Activated naive CD8-positive, alpha-beta T cell treated with anti-CD3 and anti-CD28 coated beads, Interleukin-2, amount 50 U/mL, for 24 hours (primary cell): ENCODE data around the gene TMEM131.
"Not testable (repeated sequence)": the region's sequence is repeated elsewhere in the genome, so short reads cannot be mapped to it uniquely, and the experiment has no call there.

Source experiments
- ATAC-seq: fragments of 150-1000 bp; cut with Tn5 transposase; one replicate; pipeline ENCODE4 v1.10.0; 2021
- DNase-seq: peaks from one replicate; pipeline ENCODE4 v3.0.0; 2021
- H3K27ac Mint-ChIP-seq: one replicate; pipeline ENCODE4 v1.8.0; 2021; ENCODE audit warnings: mild to moderate bottlenecking, mixed read lengths
- H3K27me3 Mint-ChIP-seq: one replicate; pipeline ENCODE4 v1.8.0; 2021; ENCODE audit warnings: mixed read lengths
- H3K36me3 Mint-ChIP-seq: one replicate; pipeline ENCODE4 v1.8.0; 2021; ENCODE audit warnings: low read depth, mixed read lengths
- H3K4me1 Mint-ChIP-seq: one replicate; pipeline ENCODE4 v1.8.0; 2021; ENCODE audit warnings: mixed read lengths
- H3K4me3 Mint-ChIP-seq: one replicate; pipeline ENCODE4 v1.8.0; 2021; ENCODE audit warnings: mild to moderate bottlenecking, moderate library complexity, mixed read lengths
- H3K9me3 Mint-ChIP-seq: one replicate; pipeline ENCODE4 v1.8.0; 2021; ENCODE audit warnings: mixed read lengths

The TMEM131 gene

GRCh38 chr2:97831121-97831520, 164.6 kb downstream of the TMEM131 start:
- DNase-seq (no peak), ATAC-seq (no peak)
- H3K36me3 Mint-ChIP-seq: peaks cover 29% of the 10 kb centered on the region
- no peak overlapping the region for H3K27ac Mint-ChIP-seq
- H3K27me3 Mint-ChIP-seq: no peaks in the 10 kb centered on the region
- H3K4me3 Mint-ChIP-seq: no peak overlapping the region
- H3K4me1 Mint-ChIP-seq: peaks cover 15% of the 10 kb centered on the region
- H3K9me3 Mint-ChIP-seq: no peaks in the 10 kb centered on the region

GRCh38 chr2:97829255-97829654, 166.5 kb downstream of the TMEM131 start:
- peaks cover 22% of the 10 kb centered on the region for H3K36me3 Mint-ChIP-seq
- ATAC-seq, H3K27me3 Mint-ChIP-seq, H3K27ac Mint-ChIP-seq, DNase-seq, H3K4me3 Mint-ChIP-seq, H3K9me3 Mint-ChIP-seq: not testable (repeated sequence)
- H3K4me1 Mint-ChIP-seq: peaks cover 12% of the 10 kb centered on the region

- ATAC-seq, H3K27ac Mint-ChIP-seq, H3K4me3 Mint-ChIP-seq, DNase-seq, H3K27me3 Mint-ChIP-seq, H3K9me3 Mint-ChIP-seq: not testable (repeated sequence)
- Mint-ChIP-seq H3K4me1 (peaks cover 11% of the 10 kb centered on the region), H3K36me3 (peaks cover 30% of the 10 kb centered on the region)
Observed at GRCh38 chr2:97827013-97827412, 168.7 kb downstream of the TMEM131 start.

GRCh38 chr2:97826266-97826847, 169.4 kb downstream of the TMEM131 start:
- Mint-ChIP-seq H3K4me1 (peaks cover 11% of the 10 kb centered on the region), H3K36me3 (peaks cover 33% of the 10 kb centered on the region), H3K27ac (peak overlapping the region; percentile 77)
- not testable (repeated sequence) for ATAC-seq, H3K4me3 Mint-ChIP-seq, H3K27me3 Mint-ChIP-seq, H3K9me3 Mint-ChIP-seq, DNase-seq

DNA sequence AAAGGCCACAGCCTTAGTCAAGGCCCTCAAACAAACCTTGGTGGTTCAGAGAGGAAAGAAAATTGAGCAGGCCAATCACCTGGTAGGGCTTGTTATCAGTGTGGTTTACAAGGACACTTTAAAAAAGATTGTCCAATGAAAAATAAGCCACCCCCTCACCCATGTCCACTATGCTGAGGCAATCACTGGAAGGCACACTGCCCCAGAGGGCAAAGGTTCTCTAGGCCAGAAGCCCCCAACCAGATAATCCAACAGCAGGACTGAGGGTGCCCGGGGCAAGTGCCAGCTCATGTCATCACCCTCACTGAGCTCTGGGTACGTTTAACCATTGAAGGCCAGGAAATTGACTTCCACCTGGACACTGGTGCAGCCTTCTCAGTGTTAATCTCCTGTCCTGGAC, 171.7 kb downstream of the TMEM131 start:
- not testable (repeated sequence) for H3K9me3 Mint-ChIP-seq, H3K27ac Mint-ChIP-seq, DNase-seq, ATAC-seq, H3K27me3 Mint-ChIP-seq, H3K4me3 Mint-ChIP-seq
- Mint-ChIP-seq H3K4me1 (peaks cover 11% of the 10 kb centered on the region), H3K36me3 (peaks cover 17% of the 10 kb centered on the region)

- H3K27ac Mint-ChIP-seq, H3K4me3 Mint-ChIP-seq, H3K27me3 Mint-ChIP-seq, DNase-seq, ATAC-seq, H3K9me3 Mint-ChIP-seq: not testable (repeated sequence)
- peaks cover 13% of the 10 kb centered on the region for H3K36me3 Mint-ChIP-seq
- H3K4me1 Mint-ChIP-seq: peaks cover 11% of the 10 kb centered on the region
Observed at GRCh38 chr2:97821862-97822261, 173.9 kb downstream of the TMEM131 start.

- ATAC-seq: no peak
- Mint-ChIP-seq H3K27ac (no peak overlapping the region), H3K4me1 (no peaks in the 10 kb centered on the region), H3K9me3 (no peaks in the 10 kb centered on the region), H3K36me3 (peaks cover 13% of the 10 kb centered on the region), H3K4me3 (no peak overlapping the region), H3K27me3 (no peaks in the 10 kb centered on the region)
- DNase-seq: no peak
Observed at GRCh38 chr2:97819754-97820153, 176.0 kb downstream of the TMEM131 start.

GRCh38 chr2:97816411-97816810, 179.3 kb downstream of the TMEM131 start:
- H3K4me3 Mint-ChIP-seq: no peak overlapping the region
- no peaks in the 10 kb centered on the region for H3K4me1 Mint-ChIP-seq
- H3K27me3 Mint-ChIP-seq: no peaks in the 10 kb centered on the region
- H3K9me3 Mint-ChIP-seq: no peaks in the 10 kb centered on the region
- peaks cover 8% of the 10 kb centered on the region for H3K36me3 Mint-ChIP-seq
- ATAC-seq: no peak
- no peak overlapping the region for H3K27ac Mint-ChIP-seq
- no peak for DNase-seq

- no peak for ATAC-seq
- Mint-ChIP-seq H3K36me3 (peaks cover 12% of the 10 kb centered on the region), H3K27me3 (no peaks in the 10 kb centered on the region), H3K27ac (no peak overlapping the region), H3K4me1 (no peaks in the 10 kb centered on the region), H3K4me3 (no peak overlapping the region), H3K9me3 (no peaks in the 10 kb centered on the region)
- no peak for DNase-seq
Observed at GRCh38 chr2:97812931-97813330, 182.8 kb downstream of the TMEM131 start.

GRCh38 chr2:97808816-97809215, 186.9 kb downstream of the TMEM131 start:
- H3K4me3 Mint-ChIP-seq: no peak overlapping the region
- no peak for ATAC-seq
- H3K27me3 Mint-ChIP-seq: no peaks in the 10 kb centered on the region
- H3K4me1 Mint-ChIP-seq: peaks cover 2% of the 10 kb centered on the region
- no peak for DNase-seq
- H3K36me3 Mint-ChIP-seq: peaks cover 16% of the 10 kb centered on the region
- no peak overlapping the region for H3K27ac Mint-ChIP-seq
- no peaks in the 10 kb centered on the region for H3K9me3 Mint-ChIP-seq

- Mint-ChIP-seq H3K4me3 (no peak overlapping the region), H3K27me3 (no peaks in the 10 kb centered on the region), H3K27ac (no peak overlapping the region), H3K36me3 (peaks cover 18% of the 10 kb centered on the region), H3K4me1 (peaks cover 2% of the 10 kb centered on the region), H3K9me3 (no peaks in the 10 kb centered on the region)
- DNase-seq (peak; percentile 82), ATAC-seq (peak; percentile 89)
Observed at GRCh38 chr2:97806738-97807618, 188.8 kb downstream of the TMEM131 start.

- Mint-ChIP-seq H3K4me1 (peaks cover 2% of the 10 kb centered on the region), H3K27me3 (no peaks in the 10 kb centered on the region), H3K9me3 (no peaks in the 10 kb centered on the region), H3K27ac (no peak overlapping the region), H3K4me3 (no peak overlapping the region), H3K36me3 (peaks cover 19% of the 10 kb centered on the region)
- no peak for ATAC-seq
- DNase-seq: no peak
Observed at GRCh38 chr2:97805776-97806175, 190.0 kb downstream of the TMEM131 start.

DNA sequence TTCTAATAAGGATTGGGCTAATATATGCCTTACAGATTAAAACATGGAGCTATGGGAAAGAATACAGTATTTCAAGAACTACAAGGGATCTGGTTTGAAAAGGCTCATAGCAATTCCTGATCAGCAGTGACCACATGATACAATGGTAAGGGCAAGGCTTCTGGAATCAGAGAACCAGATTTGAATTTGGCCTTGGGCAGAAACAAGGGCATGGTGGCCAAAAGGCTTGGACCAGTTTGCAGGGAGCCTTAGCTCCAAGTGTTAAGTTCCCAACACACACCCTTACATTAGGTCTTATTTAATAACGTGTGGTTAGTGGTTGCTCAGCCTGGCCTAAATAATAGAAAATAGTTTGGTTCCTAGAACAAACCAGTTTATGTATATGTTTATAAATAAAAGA, 194.7 kb downstream of the TMEM131 start:
- no peaks in the 10 kb centered on the region for H3K27me3 Mint-ChIP-seq
- no peak overlapping the region for H3K4me3 Mint-ChIP-seq
- no peaks in the 10 kb centered on the region for H3K4me1 Mint-ChIP-seq
- H3K36me3 Mint-ChIP-seq: peaks cover 27% of the 10 kb centered on the region
- ATAC-seq (no peak), DNase-seq (no peak)
- no peak overlapping the region for H3K27ac Mint-ChIP-seq
- H3K9me3 Mint-ChIP-seq: no peaks in the 10 kb centered on the region

- Mint-ChIP-seq H3K4me1 (no peaks in the 10 kb centered on the region), H3K9me3 (no peaks in the 10 kb centered on the region), H3K27me3 (no peaks in the 10 kb centered on the region), H3K4me3 (no peak overlapping the region), H3K27ac (no peak overlapping the region), H3K36me3 (peaks cover 24% of the 10 kb centered on the region)
- no peak for ATAC-seq
- DNase-seq: no peak
Observed at GRCh38 chr2:97798416-97798815, 197.3 kb downstream of the TMEM131 start.

DNA sequence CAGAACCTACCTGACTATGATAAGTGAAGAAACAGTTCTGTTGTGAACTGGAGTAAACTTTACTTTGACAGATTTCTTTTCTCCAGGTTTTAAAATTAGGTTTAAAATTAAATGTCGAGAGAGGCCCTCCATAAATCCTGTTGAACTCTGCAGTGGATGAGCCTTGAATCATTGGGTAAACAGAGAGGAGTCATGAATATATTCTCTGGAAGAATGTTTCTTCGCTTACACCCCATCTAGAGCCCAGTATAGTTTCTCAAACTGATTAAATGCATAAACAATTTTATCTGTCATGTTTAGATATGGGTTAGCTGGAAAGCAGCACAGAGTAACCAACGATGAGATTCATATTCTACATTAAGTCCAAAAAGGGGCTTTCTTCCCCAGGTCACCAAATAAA, 198.4 kb downstream of the TMEM131 start:
- Mint-ChIP-seq H3K4me1 (no peaks in the 10 kb centered on the region), H3K9me3 (no peaks in the 10 kb centered on the region), H3K36me3 (peaks cover 31% of the 10 kb centered on the region), H3K4me3 (no peak overlapping the region), H3K27me3 (no peaks in the 10 kb centered on the region), H3K27ac (no peak overlapping the region)
- ATAC-seq (no peak), DNase-seq (no peak)
